H9 (cell line): ENCODE results near the gene LYPD1. TPM values are rescaled to one million over a fixed set of nuclear protein-coding genes. Genes with fewer than 3 reads are reported as not detected.

Experiments
- DNase-seq: peaks from one replicate; pipeline ENCODE4 v3.0.0-alpha.2; 2017
- H2AFZ ChIP-seq: one replicate; pipeline ENCODE4 v1.6.1; 2013; ENCODE audit warnings: mild to moderate bottlenecking, low read length, control low read depth, moderate library complexity
- H2AK5ac ChIP-seq: 2 replicates; pipeline ENCODE4 v1.6.1; 2013; ENCODE audit warnings: low read length, control low read depth, mixed read lengths; ENCODE audit not compliant: insufficient read length
- H2BK120ac ChIP-seq: one replicate; pipeline ENCODE4 v1.6.1; 2013; ENCODE audit warnings: low read depth, mild to moderate bottlenecking, low read length, control low read depth, inconsistent platforms; ENCODE audit not compliant: poor library complexity, severe bottlenecking
- H2BK12ac ChIP-seq: 2 replicates; pipeline ENCODE4 v1.6.1; 2013; ENCODE audit warnings: low read length, control low read depth, mixed read lengths, low read depth; ENCODE audit not compliant: insufficient read length
- H2BK15ac ChIP-seq: 2 replicates; pipeline ENCODE4 v1.6.1; 2013; ENCODE audit warnings: low read depth, low read length, control low read depth
- H2BK20ac ChIP-seq: one replicate; pipeline ENCODE4 v1.6.1; 2013; ENCODE audit warnings: low read depth, mild to moderate bottlenecking, low read length, control low read depth, inconsistent platforms; ENCODE audit not compliant: poor library complexity, severe bottlenecking
- H2BK5ac ChIP-seq: 2 replicates; pipeline ENCODE4 v1.6.1; 2013; ENCODE audit warnings: low read length, control low read depth, mixed read lengths; ENCODE audit not compliant: insufficient read length
- H3K14ac ChIP-seq: 2 replicates; pipeline ENCODE4 v1.6.1; 2013; ENCODE audit warnings: low read length, control low read depth; ENCODE audit not compliant: insufficient read depth
- H3K18ac ChIP-seq: 2 replicates; pipeline ENCODE4 v1.6.1; 2013; ENCODE audit warnings: low read depth, mild to moderate bottlenecking, mixed read lengths, low read length, control low read depth; ENCODE audit not compliant: insufficient read length
- H3K23ac ChIP-seq: 2 replicates; pipeline ENCODE4 v1.6.1; 2013; ENCODE audit warnings: low read length, control low read depth, mixed read lengths, low read depth; ENCODE audit not compliant: insufficient read length
- H3K23me2 ChIP-seq: 2 replicates; pipeline ENCODE4 v1.6.1; 2013; ENCODE audit warnings: low read depth, mild to moderate bottlenecking, mixed read lengths, low read length, control low read depth; ENCODE audit not compliant: insufficient read length, poor library complexity, severe bottlenecking
- H3K27ac ChIP-seq: 2 replicates; pipeline ENCODE4 v1.5.1; 2013; ENCODE audit warnings: low read length, control low read depth, mixed read lengths, low read depth; ENCODE audit not compliant: insufficient read length
- H3K27me3 ChIP-seq: 2 replicates; pipeline ENCODE4 v1.6.1; 2013; ENCODE audit warnings: low read length, control low read depth, inconsistent platforms; ENCODE audit not compliant: insufficient read depth
- H3K4ac ChIP-seq: 2 replicates; pipeline ENCODE4 v1.6.1; 2013; ENCODE audit warnings: low read depth, mild to moderate bottlenecking, control low read depth, inconsistent platforms, low read length, moderate library complexity
- H3K4me1 ChIP-seq: 2 replicates; pipeline ENCODE4 v1.6.1; 2013; ENCODE audit warnings: low read length, control low read depth, inconsistent platforms; ENCODE audit not compliant: insufficient read depth
- H3K4me2 ChIP-seq: 2 replicates; pipeline ENCODE4 v1.6.1; 2013; ENCODE audit warnings: low read length, control low read depth, mixed read lengths; ENCODE audit not compliant: insufficient read length, insufficient read depth
- H3K56ac ChIP-seq: 2 replicates; pipeline ENCODE4 v1.6.1; 2013; ENCODE audit warnings: low read depth, mild to moderate bottlenecking, mixed read lengths, low read length, control low read depth; ENCODE audit not compliant: insufficient read length
- H3K79me1 ChIP-seq: 2 replicates; pipeline ENCODE4 v1.6.1; 2013; ENCODE audit warnings: low read depth, mild to moderate bottlenecking, moderate library complexity, low read length, control low read depth, inconsistent platforms; ENCODE audit not compliant: insufficient read depth, poor library complexity, severe bottlenecking
- H3K79me2 ChIP-seq: 2 replicates; pipeline ENCODE4 v1.6.1; 2013; ENCODE audit warnings: low read length, control low read depth, inconsistent platforms; ENCODE audit not compliant: insufficient read depth
- H3K9ac ChIP-seq: 2 replicates; pipeline ENCODE4 v1.6.1; 2013; ENCODE audit warnings: low read length, control low read depth, mixed read lengths; ENCODE audit not compliant: insufficient read length; ENCODE audit errors: extremely low read depth
- H3K9me3 ChIP-seq: one replicate; pipeline ENCODE4 v1.6.1; 2013; ENCODE audit warnings: low read depth, low read length, inconsistent platforms; ENCODE audit not compliant: control insufficient read depth
- H3T11ph ChIP-seq: one replicate; pipeline ENCODE4 v1.6.1; 2013; ENCODE audit warnings: mild to moderate bottlenecking, low read length, control low read depth, inconsistent platforms
- H4K20me1 ChIP-seq: one replicate; pipeline ENCODE4 v1.6.1; 2013; ENCODE audit not compliant: control insufficient read depth, insufficient read length, insufficient read depth
- H4K5ac ChIP-seq: 2 replicates; pipeline ENCODE4 v1.6.1; 2013; ENCODE audit warnings: low read depth, mild to moderate bottlenecking, mixed read lengths, low read length, control low read depth; ENCODE audit not compliant: insufficient read length
- H4K8ac ChIP-seq: replicated peaks from 2 replicates; pipeline ENCODE4 v1.6.1; 2013; ENCODE audit warnings: low read length, control low read depth, mixed read lengths, low read depth; ENCODE audit not compliant: insufficient read length
- H4K91ac ChIP-seq: 2 replicates; pipeline ENCODE4 v1.6.1; 2013; ENCODE audit warnings: low read depth, mild to moderate bottlenecking, moderate library complexity, mixed read lengths, low read length, control low read depth; ENCODE audit not compliant: insufficient read length
- H3K27ac Mint-ChIP-seq, 3 experiments: 2 replicates in 2 of 3; 3 replicates in 1 of 3; pipeline ENCODE4 v1.8.0; 2020 to 2021; ENCODE audit warnings: mixed read lengths in 3 of 3, mild to moderate bottlenecking in 1 of 3, moderate library complexity in 1 of 3
- H3K27me3 Mint-ChIP-seq: 2 replicates; pipeline ENCODE4 v1.8.0; 2021; ENCODE audit warnings: low read depth, mild to moderate bottlenecking, moderate library complexity, mixed read lengths
- H3K36me3 Mint-ChIP-seq, 3 experiments: 2 replicates in 2 of 3; 3 replicates in 1 of 3; pipeline ENCODE4 v1.8.0; 2020 to 2021; ENCODE audit warnings: low read depth in 3 of 3, mixed read lengths in 3 of 3; ENCODE audit not compliant: insufficient read depth in 1 of 3
- H3K4me1 Mint-ChIP-seq, 2 experiments: 2 replicates each; pipeline ENCODE4 v1.8.0; 2020; ENCODE audit warnings: mixed read lengths in 2 of 2
- H3K4me3 Mint-ChIP-seq, 2 experiments: 2 replicates in 1 of 2; 3 replicates in 1 of 2; pipeline ENCODE4 v1.8.0; 2020 to 2021; ENCODE audit warnings: mild to moderate bottlenecking in 2 of 2, mixed read lengths in 2 of 2, moderate library complexity in 1 of 2
- H3K9me3 Mint-ChIP-seq, 2 experiments: 2 replicates in 1 of 2; 3 replicates in 1 of 2; pipeline ENCODE4 v1.8.0; 2020; ENCODE audit warnings: mild to moderate bottlenecking in 2 of 2, mixed read lengths in 2 of 2, moderate library complexity in 1 of 2
- CTCF ChIP-seq: fragments of 200-600 bp; sonication (generic); conservative IDR thresholded peaks from 3 replicates; pipeline ENCODE4 v1.8.0; 2021; ENCODE audit warnings: antibody characterized with exemption, mild to moderate bottlenecking
- WGBS: extraction: QIAGEN DNeasy Blood & Tissue Kit; methylation state at CpG from one replicate; pipeline ENCODE4 v1.1.7; 2013; ENCODE audit warnings: missing lambda C conversion rate, low lambda C conversion rate, mixed read lengths; ENCODE audit not compliant: insufficient read length; ENCODE audit errors: extremely low coverage; 5-methylcytosine and 5-hydroxymethylcytosine counted together
- total RNA-seq: library from RNA; stranded (reverse); gene quantifications from 2 replicates; pipeline ENCODE4 v1.2.1, GENCODE V29; 2021

Gene LYPD1
- total RNA-seq, 1 experiment from 2014 or later, result 10.6 TPM

- no peak overlapping the region for H4K5ac ChIP-seq
- no peak for TF ChIP-seq CTCF
- H3K4me2 ChIP-seq, result no peak overlapping the region
- no peak overlapping the region for H3K56ac ChIP-seq
- H2BK20ac ChIP-seq, result no peak overlapping the region
- no peak for DNase-seq
- no peak overlapping the region for H2AFZ ChIP-seq
- H3K27me3 Mint-ChIP-seq, result no peaks in the 10 kb centered on the region
- no peak overlapping the region for H3K4me3 Mint-ChIP-seq
- H3K27ac ChIP-seq, result no peak overlapping the region
- H3K14ac ChIP-seq, result no peak overlapping the region
- H2BK5ac ChIP-seq, result no peak overlapping the region
- H4K8ac ChIP-seq, result no peak overlapping the region
- no peak overlapping the region for H3K18ac ChIP-seq
- no peak overlapping the region for H3K23ac ChIP-seq
- WGBS, result no CpG with 5 or more reads among the region's 2 CpGs
- H3K79me1 ChIP-seq, result no peaks in the 10 kb centered on the region
- H3K27ac Mint-ChIP-seq, result no peak overlapping the region
- no peaks in the 10 kb centered on the region for H3K79me2 ChIP-seq
- H3K9ac ChIP-seq, result no peak overlapping the region
- H3K23me2 ChIP-seq, result no peaks in the 10 kb centered on the region
- H3K4me1 Mint-ChIP-seq, result peaks cover under 1 to 2% of the 10 kb centered on the region in 2 experiments; a peak in 3 of 4 replicates
- H2BK12ac ChIP-seq, result no peak overlapping the region
- no peaks in the 10 kb centered on the region for H3K36me3 Mint-ChIP-seq
- peaks cover 0 to 2% of the 10 kb centered on the region in 2 experiments; a peak in 1 of 5 replicates for H3K9me3 Mint-ChIP-seq
- no peak overlapping the region for H3K4ac ChIP-seq
- H2BK120ac ChIP-seq, result no peak overlapping the region
- H2AK5ac ChIP-seq, result no peak overlapping the region
- H4K91ac ChIP-seq, result no peak overlapping the region
- no peaks in the 10 kb centered on the region for H4K20me1 ChIP-seq
- H3K27me3 ChIP-seq, result no peaks in the 10 kb centered on the region
- H2BK15ac ChIP-seq, result no peak overlapping the region
- no peaks in the 10 kb centered on the region for H3K9me3 ChIP-seq
- H3T11ph ChIP-seq, result no peak overlapping the region
- H3K4me1 ChIP-seq, result no peaks in the 10 kb centered on the region
Observed at GRCh38 chr2:132716954-132717353, 46.9 kb upstream of the LYPD1 start.
